ENCODE measurements around the gene SUMO4. TPM values are rescaled to one million over a fixed set of nuclear protein-coding genes. Genes with fewer than 3 reads are reported as not detected.

SUMO4 gene
- total RNA-seq, 1 experiment from 2014 or later = 2.8 TPM

- H3K4me3 ChIP-seq (ENCODE audit: low read depth, low read length, poor library complexity, severe bottlenecking) = no peak overlapping the region
- H3K4me1 ChIP-seq (ENCODE audit: insufficient read depth, low read length, poor library complexity, severe bottlenecking) = no peaks in the 10 kb centered on the region
- POLR2A ChIA-PET (ENCODE audit: low non-redundant PET) = no interaction called here
- H3K27ac ChIP-seq (ENCODE audit: low read depth, low read length, poor library complexity, severe bottlenecking) = no peak overlapping the region
- intact Hi-C loops (cut with micrococcal nuclease; ENCODE audit: unreplicated experiment) = no loop called here
- DNase-seq (ENCODE audit: low spot score) = no peak
- H3K36me3 ChIP-seq (ENCODE audit: insufficient read depth, low read length, poor library complexity, severe bottlenecking) = peaks cover 13% of the 10 kb centered on the region
- BruUV-seq (replicated peaks) = no TSS peak
- H3K27me3 ChIP-seq (replicated peaks; ENCODE audit: insufficient read depth, low read depth, low read length, poor library complexity) = no peaks in the 10 kb centered on the region
- TF ChIP-seq EZH2 (IDR thresholded peaks at IDR 0.05; ENCODE audit: borderline replicate concordance, low read depth, low read length, poor library complexity, severe bottlenecking) (no peak), CTCF (conservative IDR thresholded peaks at IDR 0.05; ENCODE audit: low read depth, low read length) (no peak)
- H3K9me3 ChIP-seq (ENCODE audit: low read depth, low read length, poor library complexity, severe bottlenecking) = no peaks in the 10 kb centered on the region
- CTCF ChIA-PET = no interaction called here
Observed at GRCh38 chr6:149393002-149393679, 6.9 kb upstream of the SUMO4 start.

- ChIA-PET CTCF (no interaction called here), POLR2A (ENCODE audit: low non-redundant PET) (no interaction called here)
- TF ChIP-seq CTCF (conservative IDR thresholded peaks at IDR 0.05; ENCODE audit: low read depth, low read length) (no peak), EZH2 (IDR thresholded peaks at IDR 0.05; ENCODE audit: borderline replicate concordance, low read depth, low read length, poor library complexity, severe bottlenecking) (no peak)
- Histone ChIP-seq H3K27ac (ENCODE audit: low read depth, low read length, poor library complexity, severe bottlenecking) (no peak overlapping the region), H3K4me1 (ENCODE audit: insufficient read depth, low read length, poor library complexity, severe bottlenecking) (no peaks in the 10 kb centered on the region), H3K27me3 (replicated peaks; ENCODE audit: insufficient read depth, low read depth, low read length, poor library complexity) (no peaks in the 10 kb centered on the region), H3K36me3 (ENCODE audit: insufficient read depth, low read length, poor library complexity, severe bottlenecking) (peaks cover 29% of the 10 kb centered on the region), H3K9me3 (ENCODE audit: low read depth, low read length, poor library complexity, severe bottlenecking) (no peaks in the 10 kb centered on the region), H3K4me3 (ENCODE audit: low read depth, low read length, poor library complexity, severe bottlenecking) (no peak overlapping the region)
- intact Hi-C loops (cut with micrococcal nuclease; ENCODE audit: unreplicated experiment) = no loop called here
- no TSS peak for BruUV-seq (replicated peaks)
- no peak for DNase-seq (ENCODE audit: low spot score)
Observed at GRCh38 chr6:149395185-149395584, 4.9 kb upstream of the SUMO4 start.

GRCh38 chr6:149397384-149397783 lies 2.7 kb upstream of the SUMO4 start:
- BruUV-seq (replicated peaks) = no TSS peak
- intact Hi-C loops (cut with micrococcal nuclease; ENCODE audit: unreplicated experiment) = no loop called here
- H3K36me3 ChIP-seq (ENCODE audit: insufficient read depth, low read length, poor library complexity, severe bottlenecking) = peaks cover 48% of the 10 kb centered on the region
- H3K4me1 ChIP-seq (ENCODE audit: insufficient read depth, low read length, poor library complexity, severe bottlenecking) = no peaks in the 10 kb centered on the region
- no peak for TF ChIP-seq EZH2 (IDR thresholded peaks at IDR 0.05; ENCODE audit: borderline replicate concordance, low read depth, low read length, poor library complexity, severe bottlenecking)
- no peak for TF ChIP-seq CTCF (conservative IDR thresholded peaks at IDR 0.05; ENCODE audit: low read depth, low read length)
- ChIA-PET CTCF (no interaction called here), POLR2A (ENCODE audit: low non-redundant PET) (no interaction called here)
- H3K9me3 ChIP-seq (ENCODE audit: low read depth, low read length, poor library complexity, severe bottlenecking) = no peaks in the 10 kb centered on the region
- no peaks in the 10 kb centered on the region for H3K27me3 ChIP-seq (replicated peaks; ENCODE audit: insufficient read depth, low read depth, low read length, poor library complexity)
- no peak overlapping the region for H3K27ac ChIP-seq (ENCODE audit: low read depth, low read length, poor library complexity, severe bottlenecking)
- no peak overlapping the region for H3K4me3 ChIP-seq (ENCODE audit: low read depth, low read length, poor library complexity, severe bottlenecking)
- no peak for DNase-seq (ENCODE audit: low spot score)

Data from A673 (cell line).